ENCODE results near the gene LGMN. TPM values are rescaled to one million over a fixed set of nuclear protein-coding genes. Genes with fewer than 3 reads are reported as not detected.

The LGMN gene
- total RNA-seq, 4 donors from 2014 or later, result 161 to 193 (median 175) TPM

DNA sequence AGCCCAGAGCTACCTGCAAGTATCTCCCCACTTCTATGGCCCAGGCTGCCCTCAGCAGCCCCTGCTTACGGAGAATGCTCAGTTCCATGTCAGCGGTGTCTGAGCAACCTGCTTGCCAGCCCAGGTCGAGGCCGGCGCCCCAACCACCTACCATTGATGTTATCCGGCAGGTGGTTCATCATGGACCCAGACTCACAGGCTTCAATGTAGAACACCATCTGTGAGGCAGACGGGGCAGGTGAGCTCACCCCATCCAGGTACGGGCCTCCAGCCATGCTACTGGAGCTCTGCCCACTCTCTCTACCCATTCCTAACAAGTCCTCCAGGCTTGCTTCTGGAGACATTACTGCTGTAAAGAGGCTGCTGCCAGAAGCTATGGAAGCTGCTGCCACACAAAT lies 35.8 kb downstream of the LGMN start:
- ATAC-seq (ENCODE audit: low FRiP score) (no peak), DNase-seq (ENCODE audit: low spot score) (no peak)
- TF ChIP-seq, protein P1, sequence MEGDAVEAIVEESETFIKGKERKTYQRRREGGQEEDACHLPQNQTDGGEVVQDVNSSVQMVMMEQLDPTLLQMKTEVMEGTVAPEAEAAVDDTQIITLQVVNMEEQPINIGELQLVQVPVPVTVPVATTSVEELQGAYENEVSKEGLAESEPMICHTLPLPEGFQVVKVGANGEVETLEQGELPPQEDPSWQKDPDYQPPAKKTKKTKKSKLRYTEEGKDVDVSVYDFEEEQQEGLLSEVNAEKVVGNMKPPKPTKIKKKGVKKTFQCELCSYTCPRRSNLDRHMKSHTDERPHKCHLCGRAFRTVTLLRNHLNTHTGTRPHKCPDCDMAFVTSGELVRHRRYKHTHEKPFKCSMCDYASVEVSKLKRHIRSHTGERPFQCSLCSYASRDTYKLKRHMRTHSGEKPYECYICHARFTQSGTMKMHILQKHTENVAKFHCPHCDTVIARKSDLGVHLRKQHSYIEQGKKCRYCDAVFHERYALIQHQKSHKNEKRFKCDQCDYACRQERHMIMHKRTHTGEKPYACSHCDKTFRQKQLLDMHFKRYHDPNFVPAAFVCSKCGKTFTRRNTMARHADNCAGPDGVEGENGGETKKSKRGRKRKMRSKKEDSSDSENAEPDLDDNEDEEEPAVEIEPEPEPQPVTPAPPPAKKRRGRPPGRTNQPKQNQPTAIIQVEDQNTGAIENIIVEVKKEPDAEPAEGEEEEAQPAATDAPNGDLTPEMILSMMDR (IDR thresholded peaks at IDR 0.05), result no peak

DNA sequence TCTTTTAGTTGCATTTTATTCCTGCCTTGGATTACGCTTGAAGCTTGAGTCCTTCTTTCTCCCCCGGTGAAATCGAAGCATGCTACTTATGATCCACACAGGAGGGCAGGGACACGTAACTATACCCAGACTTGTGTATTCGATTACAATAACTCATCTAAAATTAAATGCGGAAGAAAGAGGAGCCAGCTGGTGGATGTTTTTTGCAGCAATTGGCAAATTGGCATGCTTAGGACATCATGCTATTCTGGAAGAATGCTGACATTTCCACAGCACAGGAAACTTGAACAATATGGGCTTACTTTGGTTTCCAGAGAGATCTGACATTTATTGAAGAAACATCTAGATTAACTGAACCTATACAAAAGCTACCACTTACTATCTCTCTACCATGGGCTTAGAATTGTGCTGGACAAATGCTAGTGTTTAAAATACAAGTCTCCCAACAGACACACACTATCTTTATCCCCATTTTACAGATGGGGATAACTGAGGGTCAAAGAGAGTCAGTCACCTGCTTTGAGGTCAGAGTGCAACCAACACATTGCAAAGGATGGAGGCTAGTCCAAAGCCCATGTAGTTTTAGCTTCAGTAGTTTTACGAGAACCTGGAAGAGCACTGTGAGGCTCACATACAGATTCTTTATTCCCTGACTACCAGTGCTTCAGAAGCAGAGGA lies 36.3 kb downstream of the LGMN start:
- DNase-seq (ENCODE audit: low spot score) (no peak), ATAC-seq (ENCODE audit: low FRiP score) (no peak)
- TF ChIP-seq, protein P1 (IDR thresholded peaks at IDR 0.05), result no peak

DNA sequence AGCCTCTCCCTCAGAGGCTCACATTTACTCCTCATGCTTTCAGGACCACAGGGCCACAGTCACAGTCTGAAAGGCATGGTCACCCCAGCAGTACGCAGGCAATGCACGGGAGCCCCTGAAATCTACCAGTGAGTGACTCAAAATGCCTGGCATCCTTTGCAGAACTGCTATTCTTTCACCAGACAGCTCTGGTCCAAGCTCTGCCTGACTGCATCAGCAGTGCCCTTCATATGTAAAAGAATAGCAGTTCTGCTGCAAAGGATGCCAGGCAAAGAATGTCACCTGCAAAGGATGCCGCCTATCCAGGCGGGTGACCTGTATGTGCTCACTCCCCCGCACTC lies 38.5 kb downstream of the LGMN start:
- TF ChIP-seq, protein P1 (IDR thresholded peaks at IDR 0.05), result no peak
- DNase-seq (ENCODE audit: low spot score) (no peak), ATAC-seq (ENCODE audit: low FRiP score) (no peak)

DNA sequence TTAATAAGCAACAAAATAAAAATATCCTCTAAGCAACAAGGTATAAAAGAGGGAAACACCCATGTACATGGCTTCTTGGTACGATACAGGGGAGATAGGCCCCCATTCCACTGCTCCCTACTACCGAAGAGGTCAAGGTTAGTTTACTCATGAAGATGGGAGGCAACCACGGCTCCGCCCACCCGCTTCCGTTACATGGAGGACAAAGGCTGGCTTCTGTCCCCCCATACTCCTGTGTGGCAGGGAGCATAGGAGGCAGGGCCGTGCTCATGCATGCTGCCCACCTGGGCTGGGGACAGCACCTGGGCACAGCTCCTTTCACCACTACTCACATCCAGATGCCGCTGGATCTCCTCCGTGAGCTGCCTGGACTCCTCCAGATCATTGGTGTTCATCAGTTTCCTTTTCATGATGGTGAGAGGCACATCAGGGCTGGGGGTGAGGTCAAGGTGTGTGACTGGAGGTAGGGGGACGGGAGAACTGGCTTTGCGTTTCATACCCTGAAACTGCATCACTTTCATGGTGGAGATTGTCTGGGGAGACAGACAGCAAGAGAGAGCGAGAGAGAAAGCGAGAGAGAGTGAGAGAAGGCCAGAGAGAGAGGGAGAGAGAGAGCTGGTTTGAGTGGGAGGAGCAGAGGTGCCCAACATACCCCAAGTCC lies 39.0 kb downstream of the LGMN start:
- TF ChIP-seq, protein P1 (IDR thresholded peaks at IDR 0.05), result no peak
- DNase-seq (ENCODE audit: low spot score) (no peak), ATAC-seq (ENCODE audit: low FRiP score) (no peak)

GRCh38 chr14:92706386-92706785 lies 42.0 kb downstream of the LGMN start:
- DNase-seq (ENCODE audit: low spot score) (no peak), ATAC-seq (ENCODE audit: low FRiP score) (no peak)
- TF ChIP-seq, protein P1 (IDR thresholded peaks at IDR 0.05), result no peak

DNA sequence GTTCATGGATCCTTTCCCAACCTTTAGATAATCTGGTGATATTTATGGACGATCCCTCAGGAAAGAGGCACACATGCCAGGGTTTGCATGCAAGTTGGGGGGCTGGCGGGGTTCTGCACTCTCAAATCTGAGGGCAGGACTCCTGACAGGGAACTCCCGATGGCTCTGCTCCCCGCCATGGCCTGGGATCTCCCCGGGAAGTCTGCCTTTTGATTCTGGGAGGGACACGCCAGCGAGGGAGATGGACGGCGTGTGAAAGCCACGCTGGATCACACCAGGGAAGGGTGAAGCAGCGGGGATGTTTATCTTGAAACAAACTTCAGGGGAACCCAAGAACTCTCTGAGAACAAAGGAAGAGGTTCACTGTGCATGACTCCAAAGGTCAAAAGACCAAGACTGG lies 43.6 kb downstream of the LGMN start:
- no peak for DNase-seq (ENCODE audit: low spot score)
- TF ChIP-seq, protein P1 (IDR thresholded peaks at IDR 0.05), result no peak
- no peak for ATAC-seq (ENCODE audit: low FRiP score)
